A549 (cell line): Measurements from ENCODE around the gene CSF3.

ENCODE experiments used
- CTCF ChIP-seq: fragments of >200 bp; sonication (Bioruptor Twin); formaldehyde crosslinking; IDR thresholded peaks from 3 replicates; pipeline ENCODE4 v1.5.1; 2016
- KDM1A ChIP-seq: fragments of 200-600 bp; sonication (generic); IDR thresholded peaks from 2 replicates; pipeline ENCODE4 v1.6.1; 2016; ENCODE audit warnings: low read depth, mild to moderate bottlenecking
- NR3C1 ChIP-seq: fragments of >200 bp; sonication (Bioruptor Twin); formaldehyde crosslinking; IDR thresholded peaks from 3 replicates; pipeline ENCODE4 v1.6.1; 2017
- PHF8 ChIP-seq: fragments of 200-600 bp; sonication (generic); IDR thresholded peaks from 2 replicates; pipeline ENCODE4 v1.6.1; 2016; ENCODE audit warnings: low read depth, mild to moderate bottlenecking, antibody characterized with exemption, moderate library complexity, borderline replicate concordance
- POLR2A ChIP-seq: IDR thresholded peaks from 2 replicates; pipeline ENCODE4 v1.6.1; 2012; ENCODE audit warnings: mild to moderate bottlenecking, low read length
- RAD21 ChIP-seq, 2 experiments: fragments of >200 bp in 1 of 2; sonication (Bioruptor Twin) in 1 of 2; formaldehyde crosslinking in 1 of 2; IDR thresholded peaks in 1 of 2; conservative IDR thresholded peaks in 1 of 2; 2 replicates in 1 of 2; 3 replicates in 1 of 2; pipeline ENCODE4 v1.6.1; 2012 to 2018; ENCODE audit warnings: inconsistent platforms in 1 of 2
- SMC3 ChIP-seq: fragments of >200 bp; sonication (Bioruptor Twin); formaldehyde crosslinking; IDR thresholded peaks from 3 replicates; pipeline ENCODE4 v1.6.1; 2018; ENCODE audit warnings: inconsistent platforms
- TF ChIP-seq, protein P1 (sequence below): fragments of 150-350 bp; IDR thresholded peaks from 2 replicates; pipeline ENCODE4 v1.6.1; 2014; ENCODE audit warnings: low read depth, mild to moderate bottlenecking, low read length
- TF ChIP-seq, protein P2 (sequence below): fragments of 200-600 bp; sonication (generic); IDR thresholded peaks from 2 replicates; pipeline ENCODE4 v1.6.1; 2016; ENCODE audit warnings: antibody characterized with exemption, mild to moderate bottlenecking, moderate library complexity

GRCh38 chr17:40061609-40062038, 46.4 kb downstream of the CSF3 start:
- no peak for TF ChIP-seq CTCF
- TF ChIP-seq, protein P1, sequence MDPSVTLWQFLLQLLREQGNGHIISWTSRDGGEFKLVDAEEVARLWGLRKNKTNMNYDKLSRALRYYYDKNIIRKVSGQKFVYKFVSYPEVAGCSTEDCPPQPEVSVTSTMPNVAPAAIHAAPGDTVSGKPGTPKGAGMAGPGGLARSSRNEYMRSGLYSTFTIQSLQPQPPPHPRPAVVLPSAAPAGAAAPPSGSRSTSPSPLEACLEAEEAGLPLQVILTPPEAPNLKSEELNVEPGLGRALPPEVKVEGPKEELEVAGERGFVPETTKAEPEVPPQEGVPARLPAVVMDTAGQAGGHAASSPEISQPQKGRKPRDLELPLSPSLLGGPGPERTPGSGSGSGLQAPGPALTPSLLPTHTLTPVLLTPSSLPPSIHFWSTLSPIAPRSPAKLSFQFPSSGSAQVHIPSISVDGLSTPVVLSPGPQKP = no peak
- no peak for TF ChIP-seq POLR2A
- no peak for TF ChIP-seq PHF8
- TF ChIP-seq KDM1A = no peak
- no peak for TF ChIP-seq NR3C1
- TF ChIP-seq, protein P2, sequence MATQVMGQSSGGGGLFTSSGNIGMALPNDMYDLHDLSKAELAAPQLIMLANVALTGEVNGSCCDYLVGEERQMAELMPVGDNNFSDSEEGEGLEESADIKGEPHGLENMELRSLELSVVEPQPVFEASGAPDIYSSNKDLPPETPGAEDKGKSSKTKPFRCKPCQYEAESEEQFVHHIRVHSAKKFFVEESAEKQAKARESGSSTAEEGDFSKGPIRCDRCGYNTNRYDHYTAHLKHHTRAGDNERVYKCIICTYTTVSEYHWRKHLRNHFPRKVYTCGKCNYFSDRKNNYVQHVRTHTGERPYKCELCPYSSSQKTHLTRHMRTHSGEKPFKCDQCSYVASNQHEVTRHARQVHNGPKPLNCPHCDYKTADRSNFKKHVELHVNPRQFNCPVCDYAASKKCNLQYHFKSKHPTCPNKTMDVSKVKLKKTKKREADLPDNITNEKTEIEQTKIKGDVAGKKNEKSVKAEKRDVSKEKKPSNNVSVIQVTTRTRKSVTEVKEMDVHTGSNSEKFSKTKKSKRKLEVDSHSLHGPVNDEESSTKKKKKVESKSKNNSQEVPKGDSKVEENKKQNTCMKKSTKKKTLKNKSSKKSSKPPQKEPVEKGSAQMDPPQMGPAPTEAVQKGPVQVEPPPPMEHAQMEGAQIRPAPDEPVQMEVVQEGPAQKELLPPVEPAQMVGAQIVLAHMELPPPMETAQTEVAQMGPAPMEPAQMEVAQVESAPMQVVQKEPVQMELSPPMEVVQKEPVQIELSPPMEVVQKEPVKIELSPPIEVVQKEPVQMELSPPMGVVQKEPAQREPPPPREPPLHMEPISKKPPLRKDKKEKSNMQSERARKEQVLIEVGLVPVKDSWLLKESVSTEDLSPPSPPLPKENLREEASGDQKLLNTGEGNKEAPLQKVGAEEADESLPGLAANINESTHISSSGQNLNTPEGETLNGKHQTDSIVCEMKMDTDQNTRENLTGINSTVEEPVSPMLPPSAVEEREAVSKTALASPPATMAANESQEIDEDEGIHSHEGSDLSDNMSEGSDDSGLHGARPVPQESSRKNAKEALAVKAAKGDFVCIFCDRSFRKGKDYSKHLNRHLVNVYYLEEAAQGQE = no peak
- TF ChIP-seq SMC3 = no peak
- no peak for TF ChIP-seq RAD21 (conservative IDR thresholded peaks at IDR 0.05 in 1 of 2, IDR thresholded peaks at IDR 0.05 in 1 of 2)
